K562 treated with DMSO at 1 percent for 24 hours (cell line): ENCODE results near the gene PAPOLB. TPM values are rescaled to one million over a fixed set of nuclear protein-coding genes. Genes with fewer than 3 reads are reported as not detected.

Experiments
- total RNA-seq: library from RNA; unstranded; fragments of 300-600 nt; gene quantifications from 2 replicates; pipeline ENCODE4 v1.2.3, GENCODE V29; 2022; ENCODE audit warnings: low read depth; ENCODE audit not compliant: insufficient read depth

Gene PAPOLB
- total RNA-seq: not detected in 2 replicates

DNA sequence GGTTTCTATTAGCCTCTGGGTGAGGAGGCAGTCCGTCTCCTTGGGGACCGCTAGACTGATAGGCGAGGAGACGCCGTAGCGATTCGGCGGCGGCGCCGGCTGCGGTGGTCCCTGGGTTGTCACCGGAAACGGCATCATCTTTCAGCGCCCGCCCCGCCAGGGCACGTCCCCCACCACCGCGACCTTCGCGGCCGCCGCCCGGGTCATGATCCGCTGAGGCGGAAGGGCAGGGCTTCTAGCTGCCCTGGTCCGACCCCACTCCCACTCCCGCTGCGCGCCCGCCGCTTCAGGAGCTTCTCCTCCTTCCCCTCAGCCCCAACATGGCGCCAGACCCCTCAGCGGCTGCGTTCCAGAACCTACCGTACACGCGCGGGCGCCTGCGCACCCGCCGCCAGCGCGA lies at the start of gene PAPOLB:
Gene PAPOLB (minus strand): TSS at position 358 of the 400 bp plus-strand sequence. CDS start 220 bp downstream, at position 138.

DNA sequence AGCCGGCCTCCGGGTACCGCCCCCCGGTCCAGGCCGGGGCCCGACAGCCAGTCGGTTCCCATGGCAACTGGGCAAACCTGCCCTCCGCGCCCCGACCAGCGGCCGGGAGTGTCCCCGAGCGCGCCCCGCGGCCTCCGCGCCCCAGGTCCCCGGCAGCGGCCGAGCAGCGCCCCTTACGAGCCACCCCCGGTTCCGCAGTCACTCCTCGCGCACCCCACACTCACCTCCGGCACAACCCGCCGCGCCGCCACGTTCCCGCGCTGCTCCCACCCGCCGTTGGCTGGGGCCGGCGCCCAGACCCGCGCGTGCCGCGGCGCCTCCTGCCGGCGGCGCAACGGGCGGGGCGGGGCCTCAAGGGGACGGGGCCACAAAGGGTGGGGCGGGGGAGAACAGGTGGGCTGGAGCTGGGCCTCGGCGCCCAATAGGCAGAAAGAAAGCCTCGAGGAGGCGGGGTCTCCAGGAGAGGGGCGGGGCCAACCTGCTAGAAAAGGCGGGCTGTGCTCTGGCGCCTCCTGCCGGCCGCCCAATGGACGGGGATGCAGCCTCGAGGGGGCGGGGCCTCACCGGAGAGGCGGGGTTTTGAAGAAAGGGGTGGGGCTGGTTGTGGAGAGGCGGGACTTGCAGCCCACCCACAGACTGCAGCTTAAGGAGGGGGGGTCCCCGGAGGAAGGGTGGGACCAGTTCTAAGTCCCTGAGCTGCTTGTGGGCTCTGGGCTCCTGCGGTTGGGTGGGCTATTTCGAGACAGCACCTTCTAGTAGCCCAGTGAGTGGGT lies 21.7 kb upstream of the PAPOLB start, which contains the start of gene RADIL:
Gene RADIL (minus strand): TSS at position 345 of the 773 bp plus-strand sequence. CDS start 5,577 bp downstream, outside the sequence.

Other genes with a start within 250 kb of the PAPOLB start
- 13.6 and 14.4 TPM in 2 replicates for gene FOXK1, start 179.7 kb downstream of the PAPOLB start, total RNA-seq
- gene AP5Z1, start 86.4 kb downstream of the PAPOLB start, total RNA-seq: 55.9 and 59.3 TPM in 2 replicates
- gene RADIL, start 21.7 kb upstream of the PAPOLB start, total RNA-seq: 6.7 and 6.9 TPM in 2 replicates
- gene MMD2, start 97.2 kb upstream of the PAPOLB start, total RNA-seq: not detected in 2 replicates
- 3.1 and 4.3 TPM in 2 replicates for gene RBAK, start 183.8 kb upstream of the PAPOLB start, total RNA-seq